Prostate gland (tissue), 2 donors: ENCODE data around the gene LDLRAD4. TPM values are rescaled to one million over a fixed set of nuclear protein-coding genes. Genes with fewer than 3 reads are reported as not detected.
"Not testable (repeated sequence)": the region's sequence is repeated elsewhere in the genome, so short reads cannot be mapped to it uniquely, and the experiment has no call there.

Source experiments
- DNase-seq: peaks from one replicate; pipeline ENCODE4 v3.0.0-alpha.2; 2019; ENCODE audit warnings: low spot score
- H3K27ac ChIP-seq, 2 donors: fragments of 200-600 bp; sonication (generic); 2 replicates each; pipeline ENCODE4 v1.5.1; 2017 to 2019
- H3K27me3 ChIP-seq: fragments of 200-600 bp; sonication (generic); replicated peaks from 2 replicates; pipeline ENCODE4 v1.5.1; 2019; ENCODE audit not compliant: insufficient read depth
- H3K36me3 ChIP-seq, 2 donors: fragments of 200-600 bp; sonication (generic); 1 replicate in 1 of 2; 2 replicates in 1 of 2; pipeline versions ENCODE4 v1.5.1 to v1.8.1; 2017 to 2019
- H3K4me1 ChIP-seq: fragments of 200-600 bp; sonication (generic); replicated peaks from 2 replicates; pipeline ENCODE4 v1.5.1; 2019
- H3K4me3 ChIP-seq, 2 donors: fragments of 200-600 bp; sonication (generic); 2 replicates each; pipeline ENCODE4 v1.5.1; 2017 to 2019
- H3K9me3 ChIP-seq: fragments of 200-600 bp; sonication (generic); 2 replicates; pipeline ENCODE4 v1.5.1; 2017
- POLR2A ChIP-seq: fragments of 450-650 bp; IDR thresholded peaks from one replicate; pipeline ENCODE4 v1.6.1; 2016; ENCODE audit warnings: antibody characterized with exemption, mild to moderate bottlenecking
- POLR2AphosphoS5 ChIP-seq: sonication (generic); formaldehyde crosslinking; IDR thresholded peaks from one replicate; pipeline ENCODE4 v1.6.1; 2017; ENCODE audit warnings: antibody characterized with exemption
- WGBS: methylation state at CpG from one replicate; pipeline ENCODE4 v1.1.5; 2018; 5-methylcytosine and 5-hydroxymethylcytosine counted together
- intact Hi-C: fragments of 100-400 bp; cut with DNase I; formaldehyde crosslinking; loops from one replicate; pipeline ENCODE4 v1.14.2; 2022
- total RNA-seq, 2 donors: library from RNA; depleted of rRNA; stranded (reverse); fragments of >200 nt; gene quantifications; one replicate each; pipeline ENCODE4 v1.1.0, GENCODE V29; 2016
- TF ChIP-seq, protein P1 (sequence below), 4 experiments: fragments of 200-600 bp in 2 of 4; fragments of 450-650 bp in 2 of 4; sonication (generic) in 2 of 4; IDR thresholded peaks; 1 replicate in 3 of 4; 2 replicates in 1 of 4; pipeline ENCODE4 v1.5.1; 2016 to 2019; ENCODE audit warnings: antibody characterized with exemption in 4 of 4, mild to moderate bottlenecking in 2 of 4, moderate library complexity in 2 of 4

The LDLRAD4 gene
- total RNA-seq, 2 donors from 2014 or later: 59.9 to 107 TPM

- Histone ChIP-seq H3K4me3 (no peak overlapping the region), H3K4me1 (no peaks in the 10 kb centered on the region), H3K9me3 (no peaks in the 10 kb centered on the region), H3K27me3 (no peaks in the 10 kb centered on the region), H3K36me3 (no peaks in the 10 kb centered on the region), H3K27ac (no peak overlapping the region)
- WGBS: 85% methylated on average over 1 of the region's 1 CpG
- intact Hi-C loops: no loop called here
- no peak for DNase-seq
- TF ChIP-seq, protein P1, sequence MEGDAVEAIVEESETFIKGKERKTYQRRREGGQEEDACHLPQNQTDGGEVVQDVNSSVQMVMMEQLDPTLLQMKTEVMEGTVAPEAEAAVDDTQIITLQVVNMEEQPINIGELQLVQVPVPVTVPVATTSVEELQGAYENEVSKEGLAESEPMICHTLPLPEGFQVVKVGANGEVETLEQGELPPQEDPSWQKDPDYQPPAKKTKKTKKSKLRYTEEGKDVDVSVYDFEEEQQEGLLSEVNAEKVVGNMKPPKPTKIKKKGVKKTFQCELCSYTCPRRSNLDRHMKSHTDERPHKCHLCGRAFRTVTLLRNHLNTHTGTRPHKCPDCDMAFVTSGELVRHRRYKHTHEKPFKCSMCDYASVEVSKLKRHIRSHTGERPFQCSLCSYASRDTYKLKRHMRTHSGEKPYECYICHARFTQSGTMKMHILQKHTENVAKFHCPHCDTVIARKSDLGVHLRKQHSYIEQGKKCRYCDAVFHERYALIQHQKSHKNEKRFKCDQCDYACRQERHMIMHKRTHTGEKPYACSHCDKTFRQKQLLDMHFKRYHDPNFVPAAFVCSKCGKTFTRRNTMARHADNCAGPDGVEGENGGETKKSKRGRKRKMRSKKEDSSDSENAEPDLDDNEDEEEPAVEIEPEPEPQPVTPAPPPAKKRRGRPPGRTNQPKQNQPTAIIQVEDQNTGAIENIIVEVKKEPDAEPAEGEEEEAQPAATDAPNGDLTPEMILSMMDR (IDR thresholded peaks at IDR 0.05): no peak
- no peak for TF ChIP-seq POLR2A
- no peak for TF ChIP-seq POLR2AphosphoS5
These were observed 121.1 kb downstream of the LDLRAD4 start for GRCh38 chr18:13339653-13340052.

GRCh38 chr18:13346449-13346848 is 127.9 kb downstream of the LDLRAD4 start:
- DNase-seq, H3K9me3 ChIP-seq, H3K4me3 ChIP-seq, H3K27me3 ChIP-seq, intact Hi-C loops, H3K27ac ChIP-seq, H3K4me1 ChIP-seq, H3K36me3 ChIP-seq: not testable (repeated sequence)

- Histone ChIP-seq H3K9me3 (no peaks in the 10 kb centered on the region), H3K4me1 (no peaks in the 10 kb centered on the region), H3K4me3 (no peak overlapping the region), H3K36me3 (no peaks in the 10 kb centered on the region), H3K27me3 (no peaks in the 10 kb centered on the region), H3K27ac (no peak overlapping the region)
- intact Hi-C loops: no loop called here
- 74% methylated on average over 1 of the region's 1 CpG for WGBS
- no peak for TF ChIP-seq POLR2A
- TF ChIP-seq, protein P1 (IDR thresholded peaks at IDR 0.05): no peak
- no peak for TF ChIP-seq POLR2AphosphoS5
- no peak for DNase-seq
These were observed 134.7 kb downstream of the LDLRAD4 start for GRCh38 chr18:13353084-13353823.

DNA sequence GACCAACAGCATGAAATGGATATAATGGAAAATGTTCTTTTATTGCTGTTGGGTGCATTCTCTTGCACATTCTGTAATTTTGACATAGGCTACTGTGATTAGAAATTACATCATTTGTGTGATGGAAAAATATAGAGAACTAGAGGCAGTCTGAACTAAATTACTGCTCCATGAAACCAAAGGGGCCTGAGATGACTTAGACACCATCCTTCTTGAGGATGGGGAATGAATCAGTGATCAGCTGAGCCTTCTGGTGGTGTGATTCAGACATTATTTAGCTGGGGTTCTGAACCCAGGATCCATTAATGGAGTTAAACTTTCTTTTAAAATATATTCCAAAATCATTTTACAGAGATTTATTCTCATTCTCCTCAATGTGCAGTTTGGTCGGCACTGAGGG is 135.8 kb downstream of the LDLRAD4 start:
- no peak overlapping the region for H3K27ac ChIP-seq
- 89% methylated on average over 1 of the region's 1 CpG for WGBS
- H3K4me1 ChIP-seq: no peaks in the 10 kb centered on the region
- no peaks in the 10 kb centered on the region for H3K36me3 ChIP-seq
- TF ChIP-seq, protein P1 (IDR thresholded peaks at IDR 0.05): no peak
- TF ChIP-seq POLR2AphosphoS5 (no peak), POLR2A (no peak)
- H3K9me3 ChIP-seq: no peaks in the 10 kb centered on the region
- no peak for DNase-seq
- intact Hi-C loops: no loop called here
- no peaks in the 10 kb centered on the region for H3K27me3 ChIP-seq
- no peak overlapping the region for H3K4me3 ChIP-seq

- no peak for DNase-seq
- Histone ChIP-seq H3K27ac (no peak overlapping the region), H3K36me3 (no peaks in the 10 kb centered on the region), H3K27me3 (no peaks in the 10 kb centered on the region), H3K9me3 (no peaks in the 10 kb centered on the region), H3K4me1 (no peaks in the 10 kb centered on the region), H3K4me3 (no peak overlapping the region)
- 96% methylated on average over 6 of the region's 6 CpGs for WGBS
- intact Hi-C loops: no loop called here
- TF ChIP-seq POLR2A: no peak
- TF ChIP-seq POLR2AphosphoS5: no peak
- TF ChIP-seq, protein P1 (IDR thresholded peaks at IDR 0.05): no peak
These were observed 137.5 kb downstream of the LDLRAD4 start for GRCh38 chr18:13356032-13356431.
